HCT116 (cell line): ENCODE data around the gene SELENOW.
A peak's percentile ranks its signal among the peaks of the same experiment; 100 is the strongest.

Experiments
- CBX3 ChIP-seq: IDR thresholded peaks from 2 replicates; pipeline ENCODE4 v1.6.1; 2012; ENCODE audit warnings: low read depth
- ELF1 ChIP-seq: IDR thresholded peaks from 2 replicates; pipeline ENCODE4 v1.6.1; 2012; ENCODE audit warnings: low read depth, borderline replicate concordance
- EZH2phosphoT487 ChIP-seq: fragments of 200-600 bp; IDR thresholded peaks from 2 replicates; pipeline ENCODE4 v1.6.1; 2018; ENCODE audit warnings: antibody characterized with exemption, borderline replicate concordance
- JUND ChIP-seq: IDR thresholded peaks from 2 replicates; pipeline ENCODE4 v1.6.1; 2012
- POLR2A ChIP-seq: IDR thresholded peaks from 2 replicates; pipeline ENCODE4 v1.7.0; 2011; ENCODE audit warnings: borderline replicate concordance; ENCODE audit not compliant: insufficient read depth, insufficient read length; ENCODE audit errors: extremely low read depth
- YY1 ChIP-seq: IDR thresholded peaks from 2 replicates; pipeline ENCODE4 v1.6.1; 2011; ENCODE audit warnings: low read length, low read depth, moderate library complexity, mild to moderate bottlenecking; ENCODE audit not compliant: insufficient replicate concordance; ENCODE audit errors: extremely low read depth
- ZFX ChIP-seq: fragments of 450-650 bp; IDR thresholded peaks from 2 replicates; pipeline ENCODE4 v1.6.1; 2017
- ZNF274 ChIP-seq: fragments of 200-500 bp; sonication (Bioruptor generic); IDR thresholded peaks from 2 replicates; pipeline ENCODE4 v1.6.1; 2014; ENCODE audit warnings: mild to moderate bottlenecking, low read depth, low read length, inconsistent platforms
- TF ChIP-seq, protein P1 (sequence below), 3 experiments: fragments of 200-600 bp in 1 of 3; sonication (generic) in 1 of 3; IDR thresholded peaks in 2 of 3; conservative IDR thresholded peaks in 1 of 3; 2 replicates each; pipeline ENCODE4 v1.5.1; 2012 to 2017; ENCODE audit warnings: low read depth in 2 of 3, low read length in 2 of 3, antibody characterized with exemption in 1 of 3, borderline replicate concordance in 1 of 3, control low read depth in 1 of 3, mild to moderate bottlenecking in 1 of 3, mixed read lengths in 1 of 3, mixed run types in 1 of 3, moderate library complexity in 1 of 3; ENCODE audit not compliant: insufficient read depth in 1 of 3
- TF ChIP-seq, protein P2 (sequence below): IDR thresholded peaks from 2 replicates; pipeline ENCODE4 v1.6.1; 2012

DNA sequence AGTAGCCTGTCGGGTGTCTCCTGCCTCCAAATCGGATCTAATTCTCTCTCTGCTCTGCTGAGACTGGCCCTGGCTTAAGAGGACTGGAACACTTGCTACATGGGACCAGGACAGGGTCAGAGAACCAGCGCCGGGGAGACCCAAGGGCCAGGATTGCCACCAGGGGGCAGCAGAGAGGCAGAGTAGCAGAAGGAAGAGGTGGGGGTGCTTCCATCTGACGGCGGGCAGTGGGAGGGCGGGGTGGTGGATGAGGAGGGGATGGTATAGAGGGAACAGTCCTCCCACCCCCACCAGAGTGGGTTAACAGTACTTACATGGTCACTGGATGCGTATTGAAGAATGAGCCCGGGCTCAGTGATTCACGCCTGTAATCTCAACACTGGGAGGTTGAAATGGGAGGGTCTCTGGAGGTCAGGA lies 11.9 kb downstream of the SELENOW start:
- TF ChIP-seq, protein P1, sequence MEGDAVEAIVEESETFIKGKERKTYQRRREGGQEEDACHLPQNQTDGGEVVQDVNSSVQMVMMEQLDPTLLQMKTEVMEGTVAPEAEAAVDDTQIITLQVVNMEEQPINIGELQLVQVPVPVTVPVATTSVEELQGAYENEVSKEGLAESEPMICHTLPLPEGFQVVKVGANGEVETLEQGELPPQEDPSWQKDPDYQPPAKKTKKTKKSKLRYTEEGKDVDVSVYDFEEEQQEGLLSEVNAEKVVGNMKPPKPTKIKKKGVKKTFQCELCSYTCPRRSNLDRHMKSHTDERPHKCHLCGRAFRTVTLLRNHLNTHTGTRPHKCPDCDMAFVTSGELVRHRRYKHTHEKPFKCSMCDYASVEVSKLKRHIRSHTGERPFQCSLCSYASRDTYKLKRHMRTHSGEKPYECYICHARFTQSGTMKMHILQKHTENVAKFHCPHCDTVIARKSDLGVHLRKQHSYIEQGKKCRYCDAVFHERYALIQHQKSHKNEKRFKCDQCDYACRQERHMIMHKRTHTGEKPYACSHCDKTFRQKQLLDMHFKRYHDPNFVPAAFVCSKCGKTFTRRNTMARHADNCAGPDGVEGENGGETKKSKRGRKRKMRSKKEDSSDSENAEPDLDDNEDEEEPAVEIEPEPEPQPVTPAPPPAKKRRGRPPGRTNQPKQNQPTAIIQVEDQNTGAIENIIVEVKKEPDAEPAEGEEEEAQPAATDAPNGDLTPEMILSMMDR (IDR thresholded peaks at IDR 0.05 in 2 of 3, conservative IDR thresholded peaks at IDR 0.05 in 1 of 3; ENCODE audit: borderline replicate concordance in 1 of 3, insufficient read depth in 1 of 3, low read depth in 2 of 3, low read length in 2 of 3), result peak; percentile 87 to 98 (median 97)
- no peak for TF ChIP-seq EZH2phosphoT487
- TF ChIP-seq POLR2A, result no peak
- TF ChIP-seq ZFX, result no peak
- TF ChIP-seq, protein P2, sequence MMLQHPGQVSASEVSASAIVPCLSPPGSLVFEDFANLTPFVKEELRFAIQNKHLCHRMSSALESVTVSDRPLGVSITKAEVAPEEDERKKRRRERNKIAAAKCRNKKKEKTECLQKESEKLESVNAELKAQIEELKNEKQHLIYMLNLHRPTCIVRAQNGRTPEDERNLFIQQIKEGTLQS, result no peak
- TF ChIP-seq JUND, result no peak
- 0 out of 2 replicates have a peak, but pooled peaks have one; percentile 26 for TF ChIP-seq CBX3
- TF ChIP-seq YY1, result no peak
- TF ChIP-seq ELF1, result no peak
- no peak for TF ChIP-seq ZNF274
